ENCODE measurements around the gene GRK2.
A peak's percentile ranks its signal among the peaks of the same experiment; 100 is the strongest.
"Not testable (repeated sequence)": the region's sequence is repeated elsewhere in the genome, so short reads cannot be mapped to it uniquely, and the experiment has no call there.

Gene GRK2

DNA sequence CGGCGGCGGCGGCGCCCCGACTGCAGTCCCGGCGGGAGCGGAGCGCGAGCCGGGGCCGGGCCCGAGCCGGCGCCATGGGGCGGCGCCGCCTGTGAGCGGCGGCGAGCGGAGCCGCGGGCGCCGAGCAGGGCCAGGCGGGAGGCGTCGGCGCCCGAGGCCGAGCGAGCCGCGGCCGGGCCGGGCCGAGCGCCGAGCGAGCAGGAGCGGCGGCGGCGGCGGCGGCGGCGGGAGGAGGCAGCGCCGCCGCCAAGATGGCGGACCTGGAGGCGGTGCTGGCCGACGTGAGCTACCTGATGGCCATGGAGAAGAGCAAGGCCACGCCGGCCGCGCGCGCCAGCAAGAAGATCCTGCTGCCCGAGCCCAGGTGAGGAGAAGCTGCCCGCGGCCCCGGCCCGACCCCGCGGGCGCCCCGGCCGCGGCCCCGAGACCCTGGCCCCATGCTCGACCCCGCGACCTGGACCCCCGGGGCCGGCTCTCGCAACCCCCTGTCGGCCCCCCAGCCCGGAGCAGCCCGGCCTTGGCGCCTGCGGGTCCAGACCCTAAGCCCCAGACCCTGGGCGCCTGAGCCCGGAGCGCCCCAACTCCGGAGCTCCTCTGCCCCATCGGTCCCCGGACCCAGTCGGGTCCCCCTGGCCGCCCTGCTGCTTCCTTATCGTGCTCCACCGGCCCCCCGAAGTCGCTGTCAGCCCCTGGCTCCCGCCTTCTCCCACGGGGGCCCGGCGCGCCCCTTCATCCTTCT lies at the start of gene GRK2:
Gene GRK2 (plus strand): TSS at position 25 of the 739 bp plus-strand sequence. CDS start 227 bp downstream, at position 252.
- DNase-seq: peak in 1 of 2 experiments; percentile 36

DNA sequence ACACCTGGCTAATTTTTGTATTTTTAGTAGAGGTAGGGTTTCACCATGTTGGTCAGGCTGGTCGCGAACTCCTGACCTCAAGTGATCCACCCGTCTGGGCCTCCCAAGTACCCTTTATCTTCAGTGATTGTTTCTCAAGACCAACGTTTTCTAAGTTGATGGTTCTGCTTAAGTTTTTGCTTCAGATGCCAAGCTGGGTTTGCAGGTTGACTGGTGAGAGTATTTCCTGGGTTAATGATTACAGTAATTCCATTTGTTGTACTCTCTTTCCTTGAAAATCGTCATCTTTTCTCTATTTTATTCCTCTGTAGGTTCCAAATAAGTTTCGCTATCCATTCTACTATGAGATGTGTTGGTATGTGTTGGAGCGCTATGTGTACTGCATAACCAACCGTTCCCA lies 38.5 kb upstream of the GRK2 start:
- no peak for DNase-seq

DNA sequence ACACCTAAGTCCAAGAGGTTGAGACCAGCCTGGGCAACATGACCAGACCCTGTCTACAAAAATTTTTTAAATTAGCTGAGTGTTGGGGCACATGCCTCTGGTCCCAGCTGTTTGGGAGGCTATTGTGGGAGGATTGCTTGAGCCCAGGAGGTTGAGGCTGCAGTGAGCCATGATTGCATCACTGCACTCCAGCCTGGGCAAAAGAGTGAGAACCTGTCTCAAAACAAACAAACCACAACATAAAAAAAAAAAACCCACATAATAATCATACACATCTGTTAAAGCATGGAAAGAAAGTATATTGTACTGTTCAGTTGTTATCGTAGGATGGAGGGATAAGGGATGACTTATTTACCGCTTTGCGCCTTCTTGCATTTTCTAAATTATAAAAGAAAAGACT lies 35.9 kb upstream of the GRK2 start:
- DNase-seq: no peak

DNA sequence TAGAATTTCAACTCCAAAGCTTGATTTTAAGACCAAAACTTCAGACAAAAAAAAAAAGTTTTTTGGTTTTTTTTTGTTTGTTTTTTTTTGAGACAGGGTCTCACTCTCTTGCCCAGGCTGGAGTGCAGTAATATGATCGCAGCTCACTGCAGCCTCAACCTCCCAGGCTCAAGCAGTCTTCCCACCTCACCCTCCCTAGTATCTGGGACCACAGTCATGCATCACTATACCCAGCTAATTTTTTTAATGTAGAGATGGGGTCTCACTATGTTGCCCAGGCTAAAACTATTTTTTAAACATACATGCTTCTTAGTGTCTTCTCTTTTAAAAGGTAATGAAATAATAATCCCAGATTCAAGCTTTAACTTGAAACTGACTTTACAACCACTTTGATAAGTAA lies 35.4 kb upstream of the GRK2 start:
- no peak for DNase-seq

DNA sequence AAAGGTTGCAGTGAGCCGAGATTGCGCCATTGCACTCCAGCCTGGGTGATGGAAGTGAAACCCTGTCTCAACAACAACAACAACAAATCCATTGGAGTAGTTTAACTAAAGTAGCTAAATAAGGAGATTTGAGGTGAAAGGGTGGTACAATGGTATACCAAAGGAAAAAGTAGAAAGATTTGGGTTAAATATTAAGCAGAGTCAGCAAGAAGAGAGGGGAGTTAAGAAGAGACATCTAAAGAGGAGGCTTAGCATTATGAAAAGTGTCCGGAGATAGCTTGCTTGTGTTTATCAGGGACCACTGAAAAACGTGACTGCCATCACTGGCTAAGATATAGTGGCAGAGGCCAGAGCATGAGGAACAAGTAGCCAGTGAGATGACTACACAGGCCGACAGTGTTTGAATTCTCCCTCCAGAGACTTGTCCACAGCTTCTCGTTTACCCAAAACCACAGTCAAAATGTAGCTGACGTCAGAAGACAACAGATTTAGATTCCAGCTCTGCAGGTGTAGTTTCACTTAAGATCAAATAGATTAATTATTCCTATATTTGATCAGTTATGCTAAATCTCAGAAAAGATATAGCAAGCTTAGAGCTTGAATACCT lies 32.6 kb upstream of the GRK2 start:
- DNase-seq: no peak

DNA sequence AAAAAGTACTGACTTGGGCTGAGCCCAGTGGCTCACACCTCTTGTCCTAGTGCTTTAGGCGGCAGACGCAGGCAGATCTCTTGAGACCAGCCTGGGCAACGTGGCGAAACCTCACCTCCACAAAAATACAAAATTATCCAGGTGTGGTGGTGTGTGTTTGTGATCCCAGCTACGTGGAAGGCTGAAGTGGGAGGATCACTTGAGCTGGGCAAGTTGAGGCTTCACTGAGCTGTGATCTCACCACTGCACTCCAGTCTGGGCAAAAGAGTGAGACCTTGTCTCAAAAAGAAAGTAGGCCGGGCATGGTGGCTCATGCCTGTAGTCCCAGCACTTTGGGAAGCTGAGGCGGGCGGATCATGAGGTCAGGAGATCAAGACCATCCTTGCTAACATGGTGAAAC lies 31.7 kb upstream of the GRK2 start:
- not testable (repeated sequence) for DNase-seq

DNA sequence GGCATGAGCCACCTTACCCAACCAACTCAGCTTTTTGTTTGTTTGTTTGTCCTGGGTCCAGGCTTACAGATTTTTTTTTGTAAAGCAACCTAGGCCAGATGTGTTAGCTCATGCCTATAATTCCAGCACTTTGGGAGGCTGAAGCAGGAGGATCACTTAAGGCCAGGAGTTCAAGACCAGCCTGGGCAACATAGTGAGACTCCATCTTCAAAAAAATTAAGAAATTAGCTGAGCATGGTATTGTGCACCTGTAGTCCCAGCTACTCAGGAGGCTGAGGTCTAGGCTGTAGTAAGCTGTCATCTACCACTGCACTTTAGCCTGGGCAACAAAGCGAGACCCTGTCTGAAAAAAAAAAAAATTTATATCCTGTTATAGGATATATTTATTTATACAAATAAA lies 28.7 kb upstream of the GRK2 start:
- DNase-seq: no peak

DNA sequence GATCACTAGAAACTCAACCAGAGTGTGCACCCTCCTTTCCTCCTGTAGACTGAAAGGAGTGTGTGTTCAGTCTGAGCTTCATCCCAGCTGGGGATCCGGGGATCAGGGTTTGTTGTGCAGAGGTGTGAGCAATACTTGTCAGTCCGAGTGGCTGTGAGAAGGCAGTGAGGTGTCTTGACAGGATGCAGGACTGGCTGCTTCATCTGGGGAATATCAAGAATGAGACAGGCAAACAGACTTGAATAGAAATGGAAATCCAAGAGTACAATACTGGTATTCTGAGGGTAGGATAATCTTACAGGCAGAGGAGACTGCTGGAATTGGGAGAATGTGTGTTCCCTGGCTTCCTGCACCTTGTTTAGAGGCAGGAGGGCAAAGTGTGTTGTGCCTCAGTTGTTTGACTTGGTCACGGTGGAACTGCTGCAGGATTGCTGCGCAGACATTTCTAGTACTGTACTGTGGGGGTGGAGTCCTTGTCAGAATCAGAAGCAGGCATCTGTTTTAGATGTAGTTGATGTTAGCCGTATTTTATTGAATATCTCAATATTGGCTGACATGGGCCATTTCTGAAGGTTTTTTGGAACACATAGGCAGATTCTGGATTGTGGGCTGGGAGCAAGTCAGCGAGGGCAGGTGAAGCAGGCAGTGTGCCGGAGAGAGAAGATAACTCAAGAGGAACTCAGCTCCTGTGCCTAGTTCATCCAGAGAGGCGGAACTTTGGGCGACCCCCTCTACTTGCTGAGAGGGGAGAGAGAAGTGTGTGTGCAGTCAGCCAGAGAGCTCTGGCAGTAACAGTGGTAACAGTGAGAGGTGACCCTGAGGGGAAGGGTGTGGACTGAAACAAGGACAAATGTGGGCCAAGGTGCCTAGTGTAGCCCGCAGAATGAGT lies 27.1 kb upstream of the GRK2 start:
- no peak for DNase-seq

DNA sequence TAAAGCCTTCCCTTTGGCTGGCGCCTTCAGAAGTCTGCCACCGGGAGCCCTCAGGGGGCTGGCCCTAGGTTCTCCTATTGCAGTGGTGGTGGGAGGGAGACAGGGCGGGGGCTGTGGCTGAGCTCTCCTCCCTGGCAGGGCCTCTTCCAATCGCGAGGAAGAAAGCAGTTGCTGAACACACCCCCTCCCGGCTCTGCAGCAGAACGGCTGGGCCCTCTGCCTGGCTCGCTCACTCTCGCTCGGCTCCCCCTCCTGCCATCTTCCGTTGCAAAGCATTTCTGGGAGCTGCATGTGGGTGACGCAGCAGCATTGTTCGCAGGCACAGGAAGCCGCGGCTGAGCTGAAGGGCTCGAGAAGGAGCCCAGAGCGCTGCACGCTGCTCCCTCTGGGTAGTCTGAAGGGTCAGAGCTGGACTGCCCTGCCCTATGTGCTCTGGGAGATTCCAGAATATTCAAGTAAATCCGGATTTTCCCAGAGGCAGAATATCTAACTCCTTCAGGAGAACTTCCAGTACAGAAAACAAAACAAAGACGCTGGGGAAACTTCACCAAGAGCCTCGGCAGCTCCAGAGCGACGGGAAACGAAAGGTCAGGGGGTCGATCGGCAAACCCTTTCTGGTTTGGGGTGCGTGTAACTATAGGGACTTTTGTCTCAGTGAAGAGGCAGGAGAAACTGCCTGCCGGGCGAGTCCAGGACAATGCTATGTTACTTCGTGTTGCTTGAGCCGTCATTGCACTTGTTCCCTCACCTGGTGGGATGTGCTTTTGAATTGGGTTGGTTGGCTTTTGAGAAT lies 26.3 kb upstream of the GRK2 start:
- peak; percentile 97 to 98 for DNase-seq

DNA sequence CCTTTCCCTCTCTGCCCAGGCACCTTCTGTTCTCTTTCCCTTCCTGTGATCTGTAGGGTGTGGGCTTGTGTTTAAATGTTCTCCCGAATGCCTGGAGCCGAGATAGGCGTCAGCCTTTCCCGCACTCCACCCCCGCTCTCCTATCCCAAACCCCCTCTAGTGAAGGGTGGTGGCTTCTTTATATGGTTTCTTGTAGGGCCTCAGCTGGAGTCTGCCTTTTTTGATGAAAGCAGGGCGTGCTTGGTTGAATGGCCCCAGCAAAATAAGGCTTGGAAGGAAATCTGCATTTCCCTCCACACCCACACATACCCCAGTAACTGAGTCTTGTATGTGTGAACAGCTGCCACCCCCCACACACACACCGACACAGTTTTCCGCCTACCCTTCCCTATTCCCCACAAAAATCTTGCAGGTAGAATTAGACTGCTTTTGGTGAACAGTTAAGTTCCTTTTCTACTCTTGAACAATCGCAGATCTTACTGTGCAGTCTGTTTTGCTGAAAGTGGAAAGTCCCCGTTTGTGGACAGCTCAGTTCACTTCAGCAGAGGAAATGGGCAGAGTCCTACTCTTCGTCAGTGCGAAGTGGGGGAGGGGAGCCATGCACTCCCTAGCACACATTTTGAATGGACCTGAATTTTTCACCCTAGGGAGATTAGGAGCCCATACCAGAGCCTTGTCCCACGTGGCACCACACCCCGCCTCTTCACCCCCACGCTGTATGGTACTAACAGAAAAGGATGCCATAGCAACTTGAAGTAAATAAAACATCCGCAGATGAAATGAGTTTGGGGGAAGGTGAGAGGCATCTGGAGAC lies 25.5 kb upstream of the GRK2 start:
- peak; percentile 37 to 59 for DNase-seq

DNA sequence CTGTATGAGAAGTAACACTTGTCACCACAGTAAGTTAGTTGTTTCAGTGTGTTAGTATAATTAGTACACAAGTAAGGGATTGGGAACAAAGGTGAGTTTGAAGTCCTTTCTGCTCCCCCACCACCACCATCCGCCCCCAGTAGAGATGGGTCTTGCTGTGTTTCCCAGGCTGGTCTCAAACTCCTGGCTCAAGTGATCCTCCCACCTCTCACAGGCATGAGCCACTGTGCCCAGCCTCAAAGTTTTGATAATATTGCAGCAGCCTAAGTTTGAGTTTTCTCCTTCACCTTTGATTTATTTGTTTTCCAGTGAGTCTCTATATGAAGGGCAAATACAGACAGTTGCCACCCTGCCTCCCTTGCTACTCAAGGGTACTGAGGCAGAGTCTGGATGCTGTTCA lies 23.7 kb upstream of the GRK2 start:
- DNase-seq: no peak

DNA sequence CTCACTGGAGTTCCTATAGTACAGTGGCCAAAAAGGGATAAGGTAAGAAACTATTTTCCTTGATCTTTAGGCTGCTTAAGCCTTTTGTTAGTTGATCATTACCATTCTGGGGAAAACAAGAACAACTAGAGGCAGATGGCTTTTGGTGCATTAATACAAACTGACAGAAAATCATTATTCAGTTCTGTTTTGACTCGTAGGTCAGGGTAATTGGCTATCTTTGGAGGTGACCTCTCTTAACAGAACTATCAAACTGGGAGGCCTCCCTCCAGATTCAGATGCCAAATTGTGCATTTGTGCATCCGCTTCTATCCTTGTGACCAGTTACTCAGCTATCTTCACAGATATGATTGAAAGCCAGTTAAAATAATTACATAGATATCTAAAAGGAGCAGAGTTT lies 23.2 kb upstream of the GRK2 start:
- DNase-seq: no peak

DNA sequence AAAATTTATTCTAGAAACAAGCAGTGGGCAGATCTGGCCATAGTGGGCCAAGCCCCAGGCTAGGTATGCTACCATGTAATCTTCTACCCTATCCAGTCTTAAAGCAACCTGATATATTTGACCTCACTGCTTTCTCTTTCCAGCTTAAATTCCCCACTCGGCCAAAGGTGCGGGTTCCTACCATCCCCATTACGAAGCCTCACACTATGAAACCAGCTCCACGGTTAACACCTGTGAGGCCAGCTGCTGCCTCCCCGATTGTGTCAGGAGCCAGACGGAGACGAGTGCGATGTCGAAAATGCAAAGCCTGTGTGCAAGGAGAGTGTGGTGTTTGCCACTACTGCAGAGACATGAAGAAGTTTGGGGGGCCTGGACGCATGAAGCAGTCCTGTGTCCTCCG lies 21.2 kb upstream of the GRK2 start:
- no peak for DNase-seq

DNA sequence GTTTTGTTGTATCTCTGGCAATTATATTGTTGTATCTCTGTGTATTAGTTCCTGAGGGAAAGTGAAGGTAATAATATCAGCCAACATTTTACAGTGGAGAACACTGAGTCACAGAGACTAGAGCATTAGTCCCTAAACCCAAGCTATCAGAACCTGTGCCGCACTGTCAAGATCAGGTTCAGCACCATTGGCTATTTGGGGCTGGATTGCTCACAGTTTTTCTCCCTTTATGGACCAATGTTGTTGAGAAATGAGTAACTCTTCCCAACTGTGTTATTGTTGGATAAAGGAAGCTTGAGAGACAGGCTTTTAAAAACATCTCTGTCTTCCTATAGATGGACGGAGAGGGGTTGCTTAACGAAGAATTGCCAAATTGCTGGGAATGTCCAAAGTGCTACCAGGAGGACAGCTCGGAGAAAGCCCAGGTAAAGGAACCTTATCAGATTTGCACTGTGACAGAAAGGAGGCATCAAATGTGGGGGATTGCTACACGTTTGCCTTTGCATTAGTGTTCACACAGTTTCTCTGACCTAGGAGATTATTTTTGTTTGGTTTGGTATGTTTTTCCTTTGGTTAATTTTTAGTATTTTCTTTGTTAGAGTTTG lies 18.2 kb upstream of the GRK2 start:
- DNase-seq: no peak

DNA sequence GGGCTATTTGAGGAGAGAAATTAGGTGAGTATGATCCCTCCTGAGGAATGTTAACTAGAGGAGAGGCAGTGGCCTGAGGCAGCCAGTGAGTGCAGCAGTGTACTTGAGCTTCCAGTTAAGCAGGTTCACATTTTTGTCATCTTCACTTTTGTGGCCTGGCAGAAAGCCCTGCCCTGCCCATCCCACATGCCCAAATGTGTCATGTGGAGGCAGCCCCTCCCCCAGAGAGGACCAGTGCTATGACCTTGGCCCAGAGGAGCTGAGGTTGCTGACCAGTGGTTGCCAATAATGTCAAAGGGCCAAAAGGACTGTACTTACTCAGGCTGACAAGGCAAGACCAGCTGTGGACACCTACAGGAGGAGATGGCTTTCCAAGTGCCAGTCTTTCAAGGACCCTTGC lies 17.6 kb upstream of the GRK2 start:
- DNase-seq: no peak

DNA sequence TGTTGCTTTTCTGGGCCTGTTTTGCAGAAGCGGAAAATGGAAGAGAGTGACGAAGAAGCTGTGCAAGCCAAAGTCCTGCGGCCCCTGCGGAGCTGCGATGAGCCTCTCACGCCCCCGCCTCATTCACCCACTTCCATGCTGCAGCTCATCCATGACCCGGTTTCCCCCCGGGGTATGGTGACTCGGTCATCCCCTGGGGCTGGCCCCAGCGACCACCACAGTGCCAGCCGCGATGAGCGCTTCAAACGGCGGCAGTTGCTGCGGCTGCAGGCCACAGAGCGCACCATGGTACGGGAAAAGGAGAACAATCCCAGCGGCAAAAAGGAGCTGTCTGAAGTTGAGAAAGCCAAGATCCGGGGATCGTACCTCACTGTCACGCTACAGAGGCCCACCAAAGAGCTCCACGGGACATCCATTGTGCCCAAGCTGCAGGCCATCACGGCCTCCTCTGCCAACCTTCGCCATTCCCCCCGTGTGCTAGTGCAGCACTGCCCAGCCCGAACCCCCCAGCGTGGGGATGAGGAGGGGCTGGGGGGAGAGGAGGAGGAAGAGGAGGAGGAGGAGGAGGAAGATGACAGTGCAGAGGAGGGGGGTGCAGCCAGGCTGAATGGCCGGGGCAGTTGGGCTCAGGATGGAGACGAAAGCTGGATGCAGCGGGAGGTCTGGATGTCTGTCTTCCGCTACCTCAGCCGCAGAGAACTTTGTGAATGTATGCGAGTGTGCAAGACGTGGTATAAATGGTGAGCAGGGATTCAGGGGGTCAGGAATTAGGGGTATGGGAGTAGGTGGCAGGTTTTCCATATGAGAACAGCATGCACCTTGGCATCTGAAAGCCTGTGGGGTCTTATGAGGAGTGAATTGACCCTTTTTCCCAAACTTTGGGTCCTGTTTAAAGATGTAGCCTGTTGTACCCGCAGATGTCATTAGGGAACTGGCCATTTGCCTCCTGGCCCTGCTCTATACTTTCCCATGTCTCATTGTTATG lies 15.9 kb upstream of the GRK2 start:
- DNase-seq: no peak

DNA sequence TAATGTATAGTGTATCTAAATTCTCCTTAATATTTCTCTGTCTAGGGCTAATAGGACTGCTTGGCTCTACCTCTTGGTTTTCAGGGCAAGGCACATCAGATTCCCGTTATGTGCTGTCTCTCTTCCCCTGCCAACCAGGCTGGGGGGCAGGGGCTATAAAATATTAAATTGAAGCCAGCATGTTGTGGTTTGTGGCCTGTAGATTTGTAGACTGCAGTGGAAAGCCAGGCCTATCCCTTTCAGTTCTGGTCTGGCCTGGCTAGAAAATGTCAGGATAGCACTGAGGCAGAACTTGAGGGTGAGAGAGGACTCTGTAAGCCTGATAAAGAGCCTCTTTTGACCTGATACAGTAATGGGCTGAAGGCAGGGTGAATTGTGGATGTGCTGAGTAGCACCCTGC lies 14.4 kb upstream of the GRK2 start:
- no peak for DNase-seq

DNA sequence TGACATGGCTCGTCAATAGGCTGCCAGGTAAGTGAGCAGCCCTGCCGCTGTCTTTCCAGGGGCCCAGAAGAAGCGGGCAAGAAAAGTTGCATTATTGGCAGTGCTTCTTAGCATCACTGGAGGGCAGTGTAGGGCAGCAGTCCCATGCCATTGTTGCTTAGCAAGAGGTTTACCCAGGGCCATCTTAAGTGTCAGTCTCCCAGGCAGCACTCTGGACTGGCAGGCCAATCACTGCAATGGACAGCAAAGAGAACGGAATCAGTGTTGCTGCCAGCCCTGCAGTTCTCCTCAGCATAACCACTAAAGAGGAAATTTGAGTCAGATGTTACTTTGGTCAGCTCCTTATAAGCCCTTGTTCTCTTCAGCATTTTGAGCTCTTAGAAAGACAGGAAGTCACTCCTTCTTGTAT lies 13.4 kb upstream of the GRK2 start:
- DNase-seq: no peak

DNA sequence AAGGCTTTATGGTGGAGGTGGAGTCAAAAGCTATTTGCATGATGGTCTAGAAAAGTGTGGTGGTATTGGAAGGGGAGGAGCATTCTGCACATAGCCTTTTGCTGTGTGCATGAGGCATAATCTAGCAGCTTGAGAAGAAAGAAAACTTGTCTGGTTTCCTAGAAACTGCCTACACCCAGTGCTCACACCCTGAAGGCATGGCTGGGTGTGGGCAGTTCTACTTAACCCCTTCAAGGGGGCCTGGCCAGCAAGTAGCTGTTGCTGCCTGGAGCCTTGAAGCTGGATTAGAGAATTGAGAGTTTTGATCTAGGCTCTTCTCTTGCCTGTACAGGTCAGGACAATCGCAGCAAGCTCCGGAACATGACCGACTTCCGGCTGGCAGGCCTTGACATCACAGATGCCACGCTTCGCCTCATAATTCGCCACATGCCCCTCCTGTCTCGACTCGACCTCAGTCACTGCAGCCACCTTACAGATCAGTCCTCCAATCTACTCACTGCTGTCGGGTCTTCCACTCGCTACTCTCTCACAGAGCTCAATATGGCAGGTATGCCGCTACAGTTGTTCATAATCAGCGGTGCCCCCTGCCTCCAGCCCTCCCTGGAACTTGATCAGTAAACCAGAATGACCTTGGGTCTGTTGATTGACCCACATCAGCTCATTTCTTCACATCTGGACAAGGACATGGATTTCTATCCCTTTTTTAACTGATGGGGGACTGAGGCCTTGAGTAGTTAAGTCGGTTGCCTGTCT lies 12.2 kb upstream of the GRK2 start:
- DNase-seq: no peak

DNA sequence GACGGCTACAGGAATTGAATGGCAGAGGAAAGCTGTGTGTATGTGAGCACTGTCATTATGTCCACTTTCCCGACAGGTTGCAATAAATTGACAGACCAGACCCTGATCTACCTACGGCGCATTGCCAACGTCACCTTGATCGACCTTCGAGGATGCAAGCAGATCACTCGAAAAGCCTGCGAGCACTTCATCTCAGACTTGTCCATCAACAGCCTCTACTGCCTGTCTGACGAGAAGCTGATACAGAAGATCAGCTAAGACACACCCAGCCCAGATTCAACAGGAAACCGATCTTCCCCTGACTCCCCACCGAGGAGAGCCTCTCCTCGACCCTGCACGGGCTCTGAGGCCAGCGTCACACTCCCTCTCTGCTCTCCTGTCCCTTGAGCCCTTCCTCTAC lies 11.5 kb upstream of the GRK2 start:
- DNase-seq: no peak

Measured in NCI-H2081 (cell line).